ENCODE data around the gene SMARCAD1. TPM values are rescaled to one million over a fixed set of nuclear protein-coding genes. Genes with fewer than 3 reads are reported as not detected.

Gene SMARCAD1
- total and polyA plus RNA-seq, 2 donors = 20.1 to 45.0 TPM

Other genes starting within 250 kb of the SMARCAD1 start
- 8.0 TPM for gene HPGDS, start 135.0 kb downstream of the SMARCAD1 start, total RNA-seq
- 1.4 TPM for gene HPGDS, start 135.0 kb downstream of the SMARCAD1 start, polyA plus RNA-seq
- 12.4 TPM for gene PDLIM5, start 244.1 kb downstream of the SMARCAD1 start, total RNA-seq
- 25.5 TPM for gene PDLIM5, start 244.1 kb downstream of the SMARCAD1 start, polyA plus RNA-seq

All from thymus (tissue), 2 donors.